Hypothalamus (tissue), 51 donors: Measurements from ENCODE around the gene STARD3.

Experiments
- DNase-seq, 51 donors: peaks; one replicate each; lab custom pipeline; 2025; lab: John Stamatoyannopoulos, UW

The STARD3 gene

DNA sequence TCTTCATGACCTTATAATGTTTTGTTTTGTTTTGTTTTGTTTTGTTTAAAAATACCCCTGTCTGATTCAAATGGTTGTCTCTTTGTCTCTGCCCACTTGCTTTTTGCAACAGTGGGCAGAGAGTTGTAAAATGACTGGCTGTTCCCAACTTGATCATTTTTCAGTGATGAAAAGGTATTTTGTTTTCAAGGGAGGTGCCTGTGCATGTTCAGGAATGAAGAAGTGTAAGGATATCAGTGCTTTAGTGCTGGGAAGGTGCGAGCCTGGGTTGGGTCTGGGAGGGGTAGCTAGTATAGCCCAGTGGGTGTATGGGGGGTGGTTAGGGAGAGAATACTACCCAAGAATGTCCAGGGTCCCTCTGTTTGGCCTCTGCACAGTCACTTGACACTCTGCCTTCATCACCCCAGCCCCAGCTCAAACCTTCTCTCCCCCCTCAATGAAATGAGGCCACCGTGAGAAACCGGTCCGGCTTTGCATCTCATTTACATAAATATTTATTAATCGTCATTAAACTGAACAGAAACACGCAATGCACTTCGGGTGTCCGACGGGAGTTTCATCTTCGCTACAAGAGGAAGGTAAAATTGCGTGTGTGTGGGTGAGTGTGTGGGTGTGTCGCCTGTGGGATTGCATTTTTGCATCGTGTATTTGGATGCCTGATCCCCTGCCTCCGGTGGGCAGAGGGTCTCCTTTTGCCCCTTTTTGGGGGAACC, 33.5 kb upstream of the STARD3 start:
- no peak for DNase-seq

DNA sequence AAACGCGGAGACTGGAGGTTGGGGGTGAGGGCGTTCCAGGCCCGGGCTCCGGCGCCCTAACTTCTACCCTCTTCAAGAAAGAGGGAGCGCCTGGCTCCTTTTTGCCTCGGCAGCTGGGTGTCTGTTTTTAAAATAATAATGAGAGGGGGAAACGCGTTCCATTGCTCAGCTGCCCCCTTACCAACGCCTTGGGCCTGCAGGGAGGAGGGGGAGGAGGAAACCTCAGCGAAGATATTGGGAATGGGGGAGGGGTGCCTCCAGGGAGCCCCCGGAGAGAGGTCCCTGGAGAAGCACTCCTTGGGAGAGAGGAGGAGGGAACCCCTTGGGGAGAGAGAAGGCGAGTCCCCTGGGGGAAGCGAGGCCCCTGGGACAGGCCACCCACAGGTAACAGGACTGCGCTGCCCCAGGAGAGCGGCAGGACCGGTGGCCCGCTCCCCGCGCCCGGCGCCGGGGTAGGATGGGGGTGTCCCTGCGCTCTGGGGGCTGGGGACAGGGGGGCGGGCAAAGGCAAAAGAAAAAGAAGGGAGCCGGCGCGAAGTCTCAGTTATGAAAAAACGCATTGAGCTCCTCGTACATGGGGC, 31.9 kb upstream of the STARD3 start:
- DNase-seq, result no peak

- no peak for DNase-seq
These were observed 31.2 kb upstream of the STARD3 start for GRCh38 chr17:39605492-39606433.

DNA sequence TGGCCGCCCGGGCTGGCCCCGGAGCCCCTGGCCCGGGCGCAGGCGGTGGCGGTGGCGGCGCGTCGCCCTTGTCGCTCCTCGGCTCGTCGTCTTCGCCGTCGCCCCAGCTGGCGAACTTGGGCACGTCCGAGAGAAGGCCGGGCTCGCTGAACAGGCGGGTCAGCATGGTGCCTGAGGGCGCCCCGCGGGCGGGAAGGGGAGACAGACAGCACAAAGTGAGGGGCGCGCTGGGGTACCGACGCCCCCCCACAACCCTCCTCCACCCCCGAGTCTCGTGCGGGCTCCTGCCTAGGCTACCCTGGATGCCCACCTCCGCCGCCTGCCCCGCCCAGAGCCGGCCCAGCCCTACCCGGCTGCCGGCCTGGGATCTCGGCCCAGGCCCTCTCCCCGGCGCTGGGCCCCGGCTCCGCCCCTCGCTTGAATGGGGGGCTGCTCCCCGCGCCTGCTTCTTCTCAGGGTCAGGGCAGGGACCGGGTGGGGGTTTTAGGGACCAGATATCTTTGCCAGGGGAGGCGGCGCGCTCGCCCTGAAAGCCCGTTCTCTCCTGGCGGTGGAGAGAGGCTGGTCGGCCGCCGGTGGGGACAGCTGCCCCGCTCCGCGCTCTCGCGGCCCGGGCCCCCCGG, 30.4 kb upstream of the STARD3 start:
- DNase-seq, result no peak

DNA sequence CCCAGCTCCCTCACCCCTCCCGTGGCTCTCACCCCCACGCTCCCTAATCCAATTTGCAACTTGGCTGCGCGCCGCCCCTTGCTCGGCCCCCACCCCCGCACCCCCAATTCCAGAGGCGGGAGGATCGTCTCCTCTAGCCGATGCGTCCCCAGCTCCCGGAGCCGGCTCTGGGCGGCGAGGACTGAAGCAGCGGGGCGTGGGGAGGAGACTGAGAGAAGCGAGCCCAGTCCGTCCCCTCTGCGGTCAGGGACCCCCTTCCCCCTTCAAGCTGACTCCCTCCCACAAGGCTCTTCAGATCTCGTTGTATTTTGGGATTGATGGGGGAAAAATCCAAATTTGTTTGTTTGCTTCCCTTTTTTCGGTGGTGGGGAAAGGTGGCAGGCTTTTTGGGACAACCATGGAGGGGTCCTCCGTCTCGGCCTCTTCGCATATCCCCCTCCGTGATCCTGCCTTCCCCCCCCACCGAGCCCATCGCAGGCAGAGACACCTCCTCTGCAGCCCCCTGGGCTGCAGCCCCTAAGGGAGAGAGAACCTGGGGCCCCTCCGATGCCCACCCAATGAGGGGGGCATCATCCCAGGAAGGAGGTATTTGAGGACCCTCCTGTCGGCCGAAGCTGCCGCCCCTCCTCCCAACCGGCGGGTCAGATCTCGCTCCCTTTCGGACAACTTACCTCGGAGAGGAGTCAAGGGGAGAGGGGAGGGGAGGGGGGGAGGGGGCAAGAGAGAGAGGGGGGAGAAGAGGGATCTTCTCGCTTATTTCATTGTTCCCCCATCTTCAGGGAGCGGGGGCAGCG, 29.7 kb upstream of the STARD3 start:
- no peak for DNase-seq

DNA sequence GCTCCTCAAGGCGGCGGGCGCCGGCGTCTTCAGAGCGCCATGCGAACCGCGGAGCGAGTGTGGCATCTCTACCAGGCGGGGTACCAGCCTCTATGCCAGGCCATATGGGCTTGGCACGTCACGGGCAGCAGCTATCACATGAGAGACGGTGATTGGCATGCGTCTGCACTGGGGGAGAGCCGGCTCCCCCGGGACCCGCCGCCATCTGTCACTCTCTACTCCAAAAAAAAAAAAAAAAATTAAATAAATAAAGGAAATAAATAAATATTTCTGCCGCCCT, 29.2 kb upstream of the STARD3 start, which contains the start of gene NEUROD2:
Gene NEUROD2, minus strand, starts transcription at position 70 of the 280 bp plus-strand sequence. CDS start 1,321 bp downstream, outside the sequence.
- no peak for DNase-seq

- no peak for DNase-seq
These were observed 28.6 kb upstream of the STARD3 start for GRCh38 chr17:39608142-39608981.

GRCh38 chr17:39609416-39610025, 27.4 kb upstream of the STARD3 start:
- DNase-seq, result no peak

- DNase-seq, result no peak
These were observed 25.4 kb upstream of the STARD3 start for GRCh38 chr17:39611401-39612112.

DNA sequence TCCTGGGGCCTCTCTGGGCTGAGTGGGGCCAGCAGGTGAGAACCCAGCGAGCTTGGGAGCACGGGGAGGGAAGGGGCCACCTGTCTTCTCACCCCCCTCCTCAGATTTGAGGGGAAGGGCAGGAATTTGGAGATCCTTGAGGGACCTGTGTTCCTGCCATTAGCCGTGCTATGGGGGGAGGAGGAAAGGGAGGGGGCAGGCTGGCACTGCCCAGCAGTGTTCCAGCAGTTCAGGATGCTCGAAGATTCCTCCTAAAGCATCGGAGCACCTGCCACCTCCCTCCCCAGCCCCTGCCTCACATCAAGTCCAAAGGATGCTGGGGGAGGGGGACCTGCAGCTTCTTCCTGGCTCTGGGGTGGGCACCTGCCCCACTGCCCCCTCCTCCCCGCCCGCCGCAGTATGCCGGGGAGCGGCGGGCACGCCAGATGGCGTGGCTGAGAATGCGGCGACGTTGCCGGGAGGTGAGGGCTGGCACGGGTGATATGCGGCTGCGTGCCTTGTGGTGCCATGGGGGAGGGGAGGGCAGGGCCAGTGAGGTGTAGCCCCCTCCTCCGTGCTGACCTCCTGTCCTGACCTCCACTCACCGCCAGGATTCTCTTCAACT, 24.6 kb upstream of the STARD3 start:
- DNase-seq, result no peak

GRCh38 chr17:39612935-39613464, 23.9 kb upstream of the STARD3 start:
- no peak for DNase-seq

- no peak for DNase-seq
These were observed 22.3 kb upstream of the STARD3 start for GRCh38 chr17:39614545-39615157.

DNA sequence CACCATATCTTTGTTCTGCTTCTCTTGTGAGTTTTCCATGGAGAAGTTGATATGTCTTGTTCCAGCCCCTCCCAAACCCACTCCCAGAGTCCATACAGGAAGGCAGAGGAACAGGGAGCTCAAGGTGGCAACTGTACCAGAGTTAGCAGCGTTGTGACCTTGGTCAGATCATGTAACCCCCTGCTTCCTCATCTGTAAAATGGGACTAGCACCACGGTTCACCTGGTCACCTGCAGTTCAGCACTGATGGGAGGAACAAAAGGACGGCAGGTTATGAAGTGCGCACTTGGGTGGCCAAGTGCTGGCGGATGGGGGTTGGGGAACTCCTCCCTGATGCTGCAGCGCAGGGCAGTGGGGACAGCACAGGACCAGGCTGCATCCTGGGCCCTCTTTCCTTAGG, 21.5 kb upstream of the STARD3 start:
- DNase-seq, result no peak

GRCh38 chr17:39617100-39617445, 19.9 kb upstream of the STARD3 start:
- DNase-seq, result no peak

GRCh38 chr17:39617446-39618245, 19.3 kb upstream of the STARD3 start:
- peak in 34 of 51 donors; percentile 6 to 62 (median 38) for DNase-seq

DNA sequence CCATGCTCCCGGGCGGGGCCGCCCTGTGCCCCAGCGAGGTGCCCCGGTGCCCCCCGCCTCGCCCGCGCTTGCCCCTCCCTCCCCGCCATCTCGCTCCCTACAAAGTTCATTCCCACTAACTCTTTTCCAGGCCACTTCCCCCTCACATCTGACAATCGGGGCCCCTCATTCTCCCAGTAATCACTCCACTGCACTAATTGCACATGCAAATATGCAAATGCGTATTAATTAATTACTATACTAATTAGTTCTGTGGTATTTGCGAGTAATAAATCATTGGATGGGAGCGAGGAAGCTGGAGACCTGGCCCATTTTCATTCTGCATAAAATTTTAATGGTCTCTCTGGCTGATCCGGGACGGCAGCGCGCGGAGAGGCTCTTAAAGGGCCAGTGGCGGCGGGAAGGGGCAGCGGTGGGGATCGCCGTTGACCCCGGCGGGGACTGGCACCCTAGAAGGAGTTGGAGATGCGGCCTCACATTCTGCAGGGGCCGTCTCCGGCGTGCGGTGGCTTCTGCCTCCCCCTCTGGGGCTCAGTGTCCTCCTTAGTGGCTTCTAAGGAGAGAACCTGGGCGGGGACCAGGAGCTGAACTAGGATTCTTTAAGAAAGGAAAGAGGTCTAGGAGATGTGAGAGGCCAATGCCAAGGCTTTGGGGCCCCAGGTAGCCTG, 18.6 kb upstream of the STARD3 start:
- peak in 1 of 51 donors; percentile 57 for DNase-seq
